HFFc6 (cell line): Measurements from ENCODE around the gene ANKRD6. TPM values are rescaled to one million over a fixed set of nuclear protein-coding genes. Genes with fewer than 3 reads are reported as not detected.

ENCODE experiments used
- DNase-seq: peaks from one replicate; pipeline ENCODE4 v3.0.0-alpha.2; 2018
- H3K27ac Mint-ChIP-seq: 2 replicates; pipeline ENCODE4 v1.8.0; 2020; ENCODE audit warnings: mild to moderate bottlenecking, mixed read lengths
- H3K27me3 Mint-ChIP-seq: 2 replicates; pipeline ENCODE4 v1.8.0; 2021; ENCODE audit warnings: mild to moderate bottlenecking, moderate library complexity, mixed read lengths; ENCODE audit not compliant: insufficient read depth
- H3K36me3 Mint-ChIP-seq: 2 replicates; pipeline ENCODE4 v1.8.0; 2021; ENCODE audit warnings: low read depth, mixed read lengths
- H3K4me1 Mint-ChIP-seq: 2 replicates; pipeline ENCODE4 v1.8.0; 2020; ENCODE audit warnings: low read depth, mixed read lengths
- H3K4me3 Mint-ChIP-seq: 2 replicates; pipeline ENCODE4 v1.8.0; 2020; ENCODE audit warnings: mild to moderate bottlenecking, moderate library complexity, mixed read lengths
- H3K9me3 Mint-ChIP-seq: 2 replicates; pipeline ENCODE4 v1.8.0; 2020; ENCODE audit warnings: mild to moderate bottlenecking, mixed read lengths
- total RNA-seq, 6 experiments: library from RNA; stranded (reverse); fragmentation: NEBNext Ultra II Directional; extraction: Animal tissue kit (Norgen Biotek cat#: 25700); gene quantifications; 2 replicates in 1 of 6; 3 replicates in 5 of 6; pipeline ENCODE4 v1.2.3, GENCODE V29; 2021
- TF ChIP-seq, protein P1 (sequence below): fragments of 200-600 bp; sonication (generic); IDR thresholded peaks from 2 replicates; pipeline ENCODE4 v1.5.0; 2021; ENCODE audit warnings: antibody characterized with exemption, mild to moderate bottlenecking

Gene ANKRD6
- total RNA-seq, 6 experiments from 2014 or later, result not detected

GRCh38 chr6:89562093-89562973 lies 129.4 kb downstream of the ANKRD6 start:
- Mint-ChIP-seq H3K36me3 (no peaks in the 10 kb centered on the region), H3K4me1 (no peaks in the 10 kb centered on the region), H3K4me3 (no peak overlapping the region), H3K27ac (no peak overlapping the region), H3K9me3 (no peaks in the 10 kb centered on the region), H3K27me3 (peaks cover 17% of the 10 kb centered on the region)
- TF ChIP-seq, protein P1, sequence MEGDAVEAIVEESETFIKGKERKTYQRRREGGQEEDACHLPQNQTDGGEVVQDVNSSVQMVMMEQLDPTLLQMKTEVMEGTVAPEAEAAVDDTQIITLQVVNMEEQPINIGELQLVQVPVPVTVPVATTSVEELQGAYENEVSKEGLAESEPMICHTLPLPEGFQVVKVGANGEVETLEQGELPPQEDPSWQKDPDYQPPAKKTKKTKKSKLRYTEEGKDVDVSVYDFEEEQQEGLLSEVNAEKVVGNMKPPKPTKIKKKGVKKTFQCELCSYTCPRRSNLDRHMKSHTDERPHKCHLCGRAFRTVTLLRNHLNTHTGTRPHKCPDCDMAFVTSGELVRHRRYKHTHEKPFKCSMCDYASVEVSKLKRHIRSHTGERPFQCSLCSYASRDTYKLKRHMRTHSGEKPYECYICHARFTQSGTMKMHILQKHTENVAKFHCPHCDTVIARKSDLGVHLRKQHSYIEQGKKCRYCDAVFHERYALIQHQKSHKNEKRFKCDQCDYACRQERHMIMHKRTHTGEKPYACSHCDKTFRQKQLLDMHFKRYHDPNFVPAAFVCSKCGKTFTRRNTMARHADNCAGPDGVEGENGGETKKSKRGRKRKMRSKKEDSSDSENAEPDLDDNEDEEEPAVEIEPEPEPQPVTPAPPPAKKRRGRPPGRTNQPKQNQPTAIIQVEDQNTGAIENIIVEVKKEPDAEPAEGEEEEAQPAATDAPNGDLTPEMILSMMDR, result no peak
- no peak for DNase-seq

DNA sequence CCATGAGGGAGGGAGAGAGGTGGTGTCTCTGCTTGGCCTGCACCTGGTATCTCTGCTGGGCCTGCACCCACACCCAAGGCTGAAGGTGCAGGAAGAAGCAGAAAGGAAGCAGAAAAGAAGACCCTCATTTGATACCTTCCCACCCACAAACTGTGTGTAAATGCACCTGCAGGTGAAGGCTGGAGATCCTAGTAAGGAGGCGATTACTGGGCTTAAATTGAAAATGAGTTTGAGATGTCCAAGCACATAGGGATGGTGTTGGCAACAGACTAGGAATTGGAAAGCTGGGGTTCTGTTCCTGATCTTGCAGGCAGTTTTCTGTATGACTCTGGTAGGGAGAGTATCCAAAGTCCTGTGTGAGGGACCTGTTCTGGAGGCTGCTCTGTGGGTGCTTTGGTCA lies 130.9 kb downstream of the ANKRD6 start:
- TF ChIP-seq, protein P1, result no peak
- Mint-ChIP-seq H3K9me3 (no peaks in the 10 kb centered on the region), H3K27me3 (peaks cover 17% of the 10 kb centered on the region), H3K4me3 (no peak overlapping the region), H3K4me1 (no peaks in the 10 kb centered on the region), H3K27ac (no peak overlapping the region), H3K36me3 (no peaks in the 10 kb centered on the region)
- no peak for DNase-seq

- TF ChIP-seq, protein P1, result no peak
- no peak overlapping the region for H3K27ac Mint-ChIP-seq
These were observed 131.9 kb downstream of the ANKRD6 start for GRCh38 chr6:89564752-89565427.

DNA sequence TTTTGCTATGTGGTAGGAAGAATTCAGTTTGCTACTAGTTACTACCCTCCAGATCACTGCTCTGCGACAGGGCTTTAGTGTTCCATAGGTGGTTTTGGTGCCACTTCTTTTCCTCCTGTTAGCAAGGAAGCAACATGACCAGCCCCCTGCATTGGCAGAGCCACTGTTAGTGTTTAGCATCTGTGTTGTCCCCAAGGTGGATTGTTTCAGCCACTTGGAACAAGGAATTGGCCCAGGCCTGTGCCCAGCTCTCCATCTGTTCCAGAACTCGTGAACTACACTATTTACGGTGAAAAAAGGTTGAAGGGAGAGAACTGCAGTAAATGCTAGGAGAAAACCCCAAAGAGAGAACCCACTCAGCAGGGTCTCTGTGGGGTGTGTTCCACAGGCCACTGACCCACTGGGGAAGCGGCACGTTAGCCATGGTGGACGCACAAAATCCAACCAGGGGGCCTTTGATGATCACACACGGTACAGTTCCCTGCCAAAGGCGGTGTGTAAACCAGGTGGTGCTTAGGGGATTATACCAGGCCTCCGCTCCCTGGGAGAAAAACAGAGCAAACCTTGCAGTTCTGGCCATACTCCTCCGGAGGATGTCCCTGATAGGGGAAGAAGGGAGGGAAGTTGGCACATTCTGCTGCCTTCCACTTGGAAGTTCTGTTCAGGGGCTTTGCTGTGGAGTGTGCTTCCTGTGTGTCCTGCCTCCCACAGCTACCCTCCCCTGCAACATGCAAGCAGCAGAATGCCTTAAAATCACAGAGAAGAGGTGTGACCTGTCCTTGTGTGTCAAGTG lies 133.3 kb downstream of the ANKRD6 start:
- no peak overlapping the region for H3K4me3 Mint-ChIP-seq
- DNase-seq, result no peak
- peaks cover 17% of the 10 kb centered on the region for H3K27me3 Mint-ChIP-seq
- TF ChIP-seq, protein P1, result no peak
- no peaks in the 10 kb centered on the region for H3K9me3 Mint-ChIP-seq
- no peak overlapping the region for H3K27ac Mint-ChIP-seq
- H3K4me1 Mint-ChIP-seq, result no peaks in the 10 kb centered on the region
- no peaks in the 10 kb centered on the region for H3K36me3 Mint-ChIP-seq

More at GRCh38 chr6:89564752-89565427, 131.9 kb downstream of the ANKRD6 start:
- H3K4me3 Mint-ChIP-seq, result no peak overlapping the region
- DNase-seq, result no peak
- H3K36me3 Mint-ChIP-seq, result no peaks in the 10 kb centered on the region
- peaks cover 17% of the 10 kb centered on the region for H3K27me3 Mint-ChIP-seq
- no peaks in the 10 kb centered on the region for H3K4me1 Mint-ChIP-seq
- no peaks in the 10 kb centered on the region for H3K9me3 Mint-ChIP-seq

GRCh38 chr6:89566930-89567629 lies 134.1 kb downstream of the ANKRD6 start:
- Mint-ChIP-seq H3K27ac (no peak overlapping the region), H3K27me3 (peaks cover 18% of the 10 kb centered on the region), H3K4me1 (no peaks in the 10 kb centered on the region), H3K36me3 (no peaks in the 10 kb centered on the region), H3K9me3 (no peaks in the 10 kb centered on the region), H3K4me3 (no peak overlapping the region)
- no peak for DNase-seq
- TF ChIP-seq, protein P1, result no peak
